A673 (cell line): ENCODE data around the gene RAPGEF4.
A peak's percentile ranks its signal among the peaks of the same experiment; 100 is the strongest.

Source experiments
- EZH2 ChIP-seq: fragments of 200-600 bp; sonication (generic); IDR thresholded peaks from 2 replicates; pipeline ENCODE4 v1.6.1; 2017; ENCODE audit warnings: borderline replicate concordance, low read depth, mild to moderate bottlenecking, mixed read lengths, antibody characterized with exemption, low read length; ENCODE audit not compliant: poor library complexity, severe bottlenecking
- TF ChIP-seq, protein P1 (sequence below): fragments of 300-800, 200-600 bp; sonication (generic); conservative IDR thresholded peaks from 2 replicates; pipeline ENCODE4 v1.5.1; 2017; ENCODE audit warnings: low read depth, mild to moderate bottlenecking, antibody characterized with exemption, low read length, moderate library complexity, mixed read lengths

DNA sequence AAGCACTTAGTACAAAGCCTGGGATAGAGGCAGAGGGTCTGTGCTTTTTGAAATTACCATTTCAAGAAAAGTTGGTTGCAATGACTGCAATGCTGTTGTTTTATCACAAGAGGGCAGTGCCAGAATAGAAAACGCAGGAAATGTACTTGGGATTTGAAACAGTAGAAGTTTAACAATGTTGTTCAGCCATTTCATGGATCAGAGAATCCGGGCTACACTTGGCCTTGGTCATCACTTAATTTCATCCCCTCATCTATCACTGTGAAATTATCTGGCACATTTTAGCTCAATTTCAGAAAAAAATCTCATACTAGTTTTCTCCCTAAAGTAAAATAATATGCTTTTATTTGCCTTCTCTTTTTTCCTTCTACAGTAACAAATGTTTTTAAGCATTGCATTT is 70.8 kb downstream of the RAPGEF4 start:
- TF ChIP-seq, protein P1, sequence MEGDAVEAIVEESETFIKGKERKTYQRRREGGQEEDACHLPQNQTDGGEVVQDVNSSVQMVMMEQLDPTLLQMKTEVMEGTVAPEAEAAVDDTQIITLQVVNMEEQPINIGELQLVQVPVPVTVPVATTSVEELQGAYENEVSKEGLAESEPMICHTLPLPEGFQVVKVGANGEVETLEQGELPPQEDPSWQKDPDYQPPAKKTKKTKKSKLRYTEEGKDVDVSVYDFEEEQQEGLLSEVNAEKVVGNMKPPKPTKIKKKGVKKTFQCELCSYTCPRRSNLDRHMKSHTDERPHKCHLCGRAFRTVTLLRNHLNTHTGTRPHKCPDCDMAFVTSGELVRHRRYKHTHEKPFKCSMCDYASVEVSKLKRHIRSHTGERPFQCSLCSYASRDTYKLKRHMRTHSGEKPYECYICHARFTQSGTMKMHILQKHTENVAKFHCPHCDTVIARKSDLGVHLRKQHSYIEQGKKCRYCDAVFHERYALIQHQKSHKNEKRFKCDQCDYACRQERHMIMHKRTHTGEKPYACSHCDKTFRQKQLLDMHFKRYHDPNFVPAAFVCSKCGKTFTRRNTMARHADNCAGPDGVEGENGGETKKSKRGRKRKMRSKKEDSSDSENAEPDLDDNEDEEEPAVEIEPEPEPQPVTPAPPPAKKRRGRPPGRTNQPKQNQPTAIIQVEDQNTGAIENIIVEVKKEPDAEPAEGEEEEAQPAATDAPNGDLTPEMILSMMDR: peak; percentile 88
- no peak for TF ChIP-seq EZH2
